HG02678 (cell line): ENCODE data around the gene MIEF1.

ENCODE experiments used
- ATAC-seq: cut with Tn5 transposase; IDR thresholded peaks from one replicate; pipeline ENCODE4 v1.9.1; 2021; ENCODE audit warnings: mild to moderate bottlenecking, moderate library complexity; ENCODE audit not compliant: unreplicated experiment

The MIEF1 gene

DNA sequence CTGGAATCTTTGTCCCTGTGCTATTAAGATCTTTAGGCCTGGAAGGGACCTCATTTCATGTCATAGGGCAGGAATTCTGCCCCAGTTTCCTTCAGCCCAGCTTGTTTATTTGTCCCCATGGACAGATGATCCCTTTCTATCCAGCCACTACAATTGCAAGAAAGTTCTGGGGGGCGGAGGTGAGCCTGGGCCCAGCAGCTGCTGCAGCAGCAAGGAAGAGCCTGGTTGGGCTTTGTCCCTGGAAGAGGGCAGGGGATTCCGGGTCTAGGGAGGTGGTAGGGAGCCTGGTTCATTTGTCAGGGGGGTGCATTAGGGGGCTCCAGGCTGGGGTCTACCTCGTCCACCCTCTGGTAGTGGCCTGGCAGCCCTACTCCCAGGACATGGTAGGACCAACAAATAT, 52.1 kb downstream of the MIEF1 start:
- no peak for ATAC-seq

DNA sequence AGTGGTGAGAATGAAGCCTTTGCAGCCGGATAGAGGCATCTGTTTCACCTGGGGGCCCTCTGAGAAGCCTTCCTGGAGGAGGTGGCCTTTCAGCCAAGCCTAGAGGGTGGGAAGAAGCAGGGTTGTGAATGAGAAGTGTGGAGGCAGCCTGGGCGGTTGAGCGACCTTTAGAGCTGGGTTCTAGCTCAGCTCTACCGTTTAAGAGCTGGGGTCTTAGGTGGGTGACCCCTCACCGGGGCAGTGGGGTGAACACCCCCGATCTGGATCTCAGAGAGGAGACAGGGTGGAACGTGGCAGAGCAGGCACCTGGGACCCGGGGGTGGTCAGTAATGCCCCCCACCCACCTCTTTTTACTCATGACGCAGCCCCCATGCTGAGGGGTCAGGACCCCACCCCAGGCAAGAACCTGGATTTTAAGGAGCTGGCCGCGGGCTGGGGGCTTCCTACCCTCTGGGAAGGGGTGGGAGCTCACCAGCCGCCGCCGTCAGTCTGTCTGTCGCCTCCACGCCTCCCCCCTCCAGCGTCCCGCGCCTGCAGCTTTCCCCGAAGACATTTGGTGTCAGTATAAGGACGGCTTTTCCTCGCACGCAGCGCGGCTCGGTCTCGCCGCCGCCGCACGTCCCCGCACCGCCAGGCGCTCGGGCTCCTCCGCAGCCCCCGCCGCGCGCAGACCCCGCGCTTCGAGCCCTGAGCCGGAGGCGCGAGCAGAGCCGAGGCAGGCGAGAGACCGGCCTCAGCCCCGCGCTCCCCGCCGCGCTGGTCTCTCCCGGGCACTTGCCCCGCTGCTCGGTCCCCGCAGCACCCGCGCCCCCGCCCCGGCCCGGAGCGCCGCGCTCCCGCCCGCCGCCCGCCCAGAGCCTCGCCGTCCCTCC, 55.1 kb downstream of the MIEF1 start:
- ATAC-seq, result no peak

DNA sequence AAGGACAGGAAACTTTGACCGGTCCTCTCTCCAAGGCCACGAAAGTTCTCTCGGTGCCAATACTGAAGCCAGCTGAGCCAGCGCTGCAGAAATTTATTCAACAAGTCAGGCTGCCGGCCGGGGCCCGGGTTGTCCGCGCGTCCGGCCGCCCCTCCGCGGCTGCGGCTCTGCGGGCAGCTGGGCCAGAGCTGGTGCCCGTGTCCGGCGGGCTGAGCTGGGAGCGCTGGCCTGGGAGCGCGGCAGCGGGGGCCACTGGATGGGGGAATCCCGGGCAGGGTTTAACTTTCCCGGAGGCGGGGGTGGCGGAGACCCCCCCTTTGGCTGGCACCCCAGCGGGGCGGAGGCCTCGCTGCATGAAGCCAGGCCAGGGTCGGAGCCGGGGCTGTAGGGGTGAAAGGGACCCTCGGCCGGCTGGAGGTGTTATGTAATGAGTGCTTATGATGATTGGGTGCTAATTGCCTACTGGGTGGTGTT, 56.2 kb downstream of the MIEF1 start:
- no peak for ATAC-seq

DNA sequence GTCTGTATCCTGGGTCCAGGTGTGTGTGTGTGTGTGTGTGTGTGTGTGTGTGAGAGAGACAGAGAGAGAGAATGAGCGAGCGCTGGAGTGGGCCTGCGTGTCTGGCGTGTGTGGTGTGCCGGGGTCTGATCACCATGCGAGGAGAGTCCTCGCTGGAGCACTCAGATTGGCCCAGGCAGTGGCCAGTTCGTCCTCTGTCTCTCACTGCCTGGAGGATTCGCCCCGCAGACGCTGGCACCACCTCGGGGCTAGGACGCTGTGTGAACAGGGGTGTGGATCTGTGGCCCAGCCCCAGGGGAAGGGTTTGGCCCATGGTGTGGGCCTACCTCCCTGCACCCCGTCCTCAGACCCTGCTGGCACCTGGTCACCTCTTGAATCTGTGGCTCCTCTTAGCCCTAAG, 56.9 kb downstream of the MIEF1 start:
- ATAC-seq, result no peak

DNA sequence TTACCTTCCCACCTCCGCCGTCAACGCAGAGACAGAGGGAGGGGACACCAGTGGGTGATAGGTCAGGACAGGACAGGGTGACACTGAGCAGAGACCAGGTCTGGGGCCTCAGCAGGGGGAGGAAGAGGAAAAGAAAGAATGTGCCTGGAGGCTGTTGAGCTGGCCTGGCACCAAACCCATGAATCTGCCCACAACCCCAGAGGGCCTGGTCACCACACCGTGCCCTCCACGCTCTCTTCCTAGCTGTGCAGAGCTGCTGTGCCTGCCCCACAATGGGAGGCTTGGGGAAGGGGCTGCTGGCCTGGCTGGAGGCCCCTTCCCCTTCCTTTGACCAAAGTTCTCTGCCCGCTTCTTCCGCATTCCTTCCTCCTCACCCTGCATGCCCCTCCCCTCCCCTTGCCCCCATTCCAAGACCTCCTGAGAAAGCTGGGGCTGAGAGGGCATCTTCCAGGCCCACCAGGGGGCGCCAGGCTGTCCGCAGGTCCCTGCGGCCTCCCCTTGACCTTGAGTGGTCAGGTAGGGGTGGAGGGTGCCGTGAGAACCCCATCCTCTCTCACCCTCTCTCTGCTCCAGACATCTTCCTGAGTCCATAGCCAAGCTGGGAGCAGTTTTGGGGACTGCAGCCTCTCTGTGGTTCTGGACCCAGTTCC, 57.5 kb downstream of the MIEF1 start:
- no peak for ATAC-seq

DNA sequence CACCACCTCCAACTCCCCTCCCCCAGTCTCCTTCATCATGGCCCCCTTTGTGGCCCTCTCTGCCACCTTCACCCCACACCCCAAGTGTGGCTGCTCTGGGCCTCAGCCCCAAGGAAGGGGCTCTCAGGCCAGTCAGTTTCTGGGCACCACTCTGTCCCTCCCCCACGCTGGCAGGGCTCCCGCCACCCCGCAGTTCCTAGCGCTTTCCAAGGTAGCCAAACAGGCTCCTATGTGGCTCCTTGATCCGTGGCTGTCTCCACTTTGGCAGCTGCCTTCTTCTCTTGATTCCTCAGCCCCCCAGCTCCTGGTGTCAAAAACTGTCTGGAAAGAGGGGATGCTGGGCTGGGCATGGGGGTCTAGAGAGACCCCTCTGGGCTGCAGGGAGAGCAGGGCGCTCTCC, 58.0 kb downstream of the MIEF1 start:
- ATAC-seq, result no peak

DNA sequence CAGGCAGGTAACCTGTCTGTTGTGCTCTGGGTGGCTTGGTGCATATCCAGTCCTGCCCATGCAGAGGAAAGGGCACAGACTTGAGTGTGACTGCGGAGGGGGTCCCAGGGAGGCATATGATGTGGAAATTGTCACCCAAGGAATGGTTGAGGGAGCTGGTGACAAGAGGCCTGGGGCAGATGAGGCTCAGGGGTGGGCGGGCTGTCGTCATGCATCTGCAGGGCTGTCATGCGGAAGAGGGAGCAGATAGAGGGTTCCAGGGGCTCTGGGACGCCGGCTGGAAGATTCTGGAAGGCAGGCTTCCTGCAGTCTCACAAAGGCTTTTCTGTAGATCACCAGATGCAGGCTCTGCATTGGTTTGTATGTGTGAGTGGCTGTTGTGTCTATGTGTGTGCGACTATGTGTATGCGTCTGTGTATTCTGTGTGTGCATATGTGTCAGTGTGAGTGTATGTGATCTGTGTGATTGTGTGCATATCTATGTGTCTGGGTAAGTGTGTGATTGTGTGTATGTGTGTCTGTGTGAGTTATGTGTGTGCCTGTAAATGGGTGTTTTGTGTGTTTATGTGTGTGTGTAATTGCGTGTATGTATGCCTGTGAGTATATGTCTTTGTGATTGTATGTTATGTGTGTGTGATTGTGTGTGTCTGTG, 60.9 kb downstream of the MIEF1 start:
- no peak for ATAC-seq

DNA sequence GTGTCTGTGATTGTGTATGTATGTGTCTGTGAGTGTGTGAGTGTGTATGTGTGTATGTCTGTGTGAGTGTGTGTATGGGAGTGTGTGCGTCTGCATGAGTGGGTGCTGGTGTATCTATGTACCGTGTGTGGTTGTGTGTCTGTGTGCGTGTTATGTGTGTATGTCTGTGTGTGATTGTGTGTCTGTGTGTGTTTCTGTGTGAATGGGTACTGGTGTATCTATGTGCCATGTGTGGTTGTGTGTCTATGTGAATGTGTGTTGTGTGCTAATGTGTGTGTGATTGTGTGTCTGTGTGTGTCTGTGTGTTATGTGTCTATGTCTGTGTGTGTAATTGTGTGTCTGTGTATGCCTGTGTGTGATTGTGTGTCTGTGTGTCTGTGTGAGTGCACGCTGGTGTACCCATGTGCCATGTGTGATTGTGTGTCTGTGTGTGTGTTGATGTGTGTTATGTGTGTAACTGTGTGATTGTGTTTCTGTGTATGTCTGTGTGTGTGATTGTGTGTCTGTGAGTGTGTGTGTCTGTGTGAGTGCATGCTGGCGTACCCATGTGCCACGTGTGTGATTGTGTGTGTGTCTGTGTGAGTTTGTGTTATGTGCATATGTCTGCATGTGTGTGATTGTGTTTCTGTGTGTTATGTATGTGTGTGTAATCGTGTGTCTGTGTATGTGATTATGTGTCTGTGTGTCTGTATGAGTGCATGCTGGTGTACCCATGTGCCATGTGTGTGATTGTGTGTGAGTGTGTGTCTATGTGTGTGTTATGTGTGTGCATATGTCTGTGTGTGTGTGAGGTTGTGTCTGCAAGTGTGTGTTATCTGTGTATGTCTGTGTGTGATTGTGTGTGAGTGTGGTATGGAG, 61.7 kb downstream of the MIEF1 start:
- no peak for ATAC-seq

DNA sequence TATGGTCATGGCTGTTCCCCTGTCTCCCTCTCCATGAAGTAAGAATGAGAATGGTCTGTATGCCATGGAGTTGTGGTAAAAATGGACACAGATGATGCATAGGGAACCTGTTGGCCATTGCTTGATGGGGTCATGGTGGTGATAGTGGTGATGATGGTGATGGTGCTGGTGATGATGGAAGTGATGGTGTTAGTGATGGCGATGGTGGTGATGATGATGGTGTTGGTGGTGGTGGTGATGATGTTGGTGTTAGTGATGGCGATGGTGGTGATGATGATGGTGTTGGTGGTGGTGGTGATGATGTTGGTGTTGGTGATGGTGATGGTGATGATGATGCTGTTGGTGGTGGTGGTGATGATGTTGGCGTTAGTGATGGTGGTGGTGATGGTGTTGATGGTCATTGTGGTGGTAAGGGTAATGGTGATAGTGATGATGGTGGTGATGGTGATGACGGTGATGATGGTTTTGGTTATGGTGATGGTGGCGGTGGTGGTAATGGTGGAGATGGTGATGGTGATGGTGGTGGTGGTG, 63.4 kb downstream of the MIEF1 start:
- ATAC-seq, result no peak

DNA sequence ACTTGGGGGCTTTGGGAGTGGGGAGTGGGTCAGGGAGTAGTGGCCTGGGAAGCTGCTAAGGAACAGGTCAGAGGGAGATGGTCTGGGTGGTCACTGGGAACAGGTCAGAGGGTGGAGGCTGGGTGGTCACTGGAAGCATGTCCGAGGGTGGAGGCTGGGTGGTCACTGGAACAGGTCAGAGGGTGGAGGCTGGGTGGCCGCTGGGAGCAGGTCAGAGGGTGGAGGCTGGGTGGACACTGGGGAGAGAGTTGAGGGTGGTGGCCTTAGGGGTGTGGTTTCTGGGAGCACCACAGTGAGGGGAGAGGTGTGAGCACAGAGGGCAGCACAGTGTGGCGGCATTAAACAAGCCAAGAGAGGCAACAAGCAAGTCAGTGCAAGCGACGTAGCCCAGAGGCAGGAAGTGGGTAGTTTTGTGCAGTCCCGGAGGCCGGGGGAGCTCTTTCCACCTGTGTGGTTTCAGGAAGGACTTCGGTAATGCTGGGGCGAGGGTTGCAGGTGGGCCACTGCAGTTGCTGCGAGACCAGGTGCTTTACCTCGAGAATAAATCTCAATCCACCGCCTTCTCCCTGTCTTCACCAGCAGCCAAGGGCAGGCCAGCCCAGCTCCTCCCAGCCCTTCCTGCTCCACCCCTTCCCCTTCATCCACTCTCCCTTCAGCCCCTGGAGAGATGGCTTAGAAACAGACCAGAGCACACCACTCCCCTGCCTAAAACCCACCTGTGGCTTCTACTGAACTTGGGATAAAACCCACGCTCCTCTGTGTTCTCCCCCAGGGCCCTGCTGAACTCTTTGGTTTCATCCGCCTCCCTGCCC, 65.3 kb downstream of the MIEF1 start:
- ATAC-seq, result no peak
